HG03139 (cell line): Measurements from ENCODE around the gene ACTC1.

Experiments used
- ATAC-seq: cut with Tn5 transposase; IDR thresholded peaks from one replicate; pipeline ENCODE4 v1.9.1; 2021; ENCODE audit not compliant: unreplicated experiment

The ACTC1 gene

DNA sequence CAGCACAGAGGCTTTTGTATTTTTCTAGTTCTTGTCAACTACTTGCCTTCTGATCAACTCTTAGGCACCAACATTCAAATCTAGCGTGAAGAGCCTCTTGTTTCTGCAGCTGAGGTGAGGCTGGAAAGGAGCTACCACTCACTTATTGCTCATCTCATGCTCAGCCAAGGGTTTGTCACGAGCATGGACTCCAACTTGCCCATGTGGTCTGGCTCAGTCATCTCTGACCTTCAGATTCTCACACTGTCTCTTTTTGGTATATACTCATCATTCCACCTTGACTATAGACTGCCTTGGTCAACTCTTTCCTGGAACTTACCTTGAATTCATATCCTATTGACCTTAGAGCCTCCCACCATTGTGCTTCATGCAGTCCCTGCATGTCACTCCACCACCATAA, 35.4 kb downstream of the ACTC1 start:
- no peak for ATAC-seq

- ATAC-seq, result no peak
These were observed 36.0 kb downstream of the ACTC1 start for GRCh38 chr15:34759347-34759746.

- ATAC-seq, result no peak
These were observed 38.1 kb downstream of the ACTC1 start for GRCh38 chr15:34757262-34757661.

GRCh38 chr15:34755419-34755773, 40.0 kb downstream of the ACTC1 start:
- ATAC-seq, result no peak

DNA sequence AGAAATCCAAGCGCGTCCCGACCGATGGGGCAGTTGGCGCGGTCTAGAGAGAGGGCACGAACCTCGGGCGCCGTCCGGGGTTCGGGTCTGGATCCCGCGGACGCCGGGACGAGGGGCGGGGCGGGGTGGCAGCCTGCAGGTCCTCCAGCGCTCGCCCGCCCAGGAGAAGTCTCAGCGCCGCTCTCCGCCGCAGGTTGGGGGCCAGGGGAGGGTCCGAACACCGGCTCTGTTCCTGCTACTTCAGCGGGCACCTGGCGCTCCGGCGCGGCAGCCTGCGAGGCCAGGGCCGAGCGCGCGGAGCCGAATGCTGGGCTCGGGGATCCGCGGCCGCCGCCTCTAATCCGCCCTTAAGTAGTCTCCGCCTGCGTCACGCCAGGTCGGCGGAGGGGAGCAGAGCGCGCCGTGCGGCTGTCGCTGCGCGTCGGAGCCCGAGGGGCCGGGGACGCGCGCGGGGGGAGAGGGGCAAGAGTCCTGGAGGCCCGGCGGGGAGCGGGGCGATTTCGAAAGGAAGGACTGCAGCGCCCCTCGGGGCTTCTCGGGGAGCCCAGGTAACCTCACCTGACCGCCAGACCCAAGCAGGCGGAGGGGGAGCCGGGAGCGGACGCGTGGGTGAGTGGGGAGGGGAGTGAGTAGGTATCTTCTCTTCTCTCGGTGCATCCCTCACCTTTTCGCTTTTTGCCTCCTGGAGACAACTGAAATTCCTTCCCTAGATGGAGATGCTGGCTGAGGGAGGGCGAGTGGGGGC, 40.5 kb downstream of the ACTC1 start, which contains the start of gene GJD2:
GJD2 (minus strand) TSS at position 325 of the 745 bp plus-strand sequence. CDS start 510 bp downstream, outside the sequence.
- no peak for ATAC-seq

DNA sequence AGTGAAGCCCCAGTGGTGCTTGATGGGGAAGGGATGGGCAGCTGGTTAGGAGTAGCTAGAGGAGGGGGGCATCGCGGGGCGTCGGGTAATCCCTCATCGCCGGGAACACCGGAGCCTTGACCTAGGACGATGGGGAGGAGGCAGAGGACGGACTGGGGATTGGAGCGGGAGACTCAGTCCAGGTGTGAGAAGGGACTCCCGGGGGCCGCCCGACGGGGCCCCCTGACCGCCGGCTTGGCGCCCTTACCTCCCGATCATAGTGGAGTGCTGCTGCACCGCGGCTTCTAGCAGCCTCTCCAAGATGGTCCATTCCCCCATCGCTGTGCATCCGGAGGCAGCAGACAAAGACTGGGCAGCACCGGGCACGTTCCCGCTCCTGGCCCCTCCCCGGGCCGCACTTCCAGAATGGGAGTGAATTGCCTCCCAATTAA, 41.2 kb downstream of the ACTC1 start:
- ATAC-seq, result no peak

DNA sequence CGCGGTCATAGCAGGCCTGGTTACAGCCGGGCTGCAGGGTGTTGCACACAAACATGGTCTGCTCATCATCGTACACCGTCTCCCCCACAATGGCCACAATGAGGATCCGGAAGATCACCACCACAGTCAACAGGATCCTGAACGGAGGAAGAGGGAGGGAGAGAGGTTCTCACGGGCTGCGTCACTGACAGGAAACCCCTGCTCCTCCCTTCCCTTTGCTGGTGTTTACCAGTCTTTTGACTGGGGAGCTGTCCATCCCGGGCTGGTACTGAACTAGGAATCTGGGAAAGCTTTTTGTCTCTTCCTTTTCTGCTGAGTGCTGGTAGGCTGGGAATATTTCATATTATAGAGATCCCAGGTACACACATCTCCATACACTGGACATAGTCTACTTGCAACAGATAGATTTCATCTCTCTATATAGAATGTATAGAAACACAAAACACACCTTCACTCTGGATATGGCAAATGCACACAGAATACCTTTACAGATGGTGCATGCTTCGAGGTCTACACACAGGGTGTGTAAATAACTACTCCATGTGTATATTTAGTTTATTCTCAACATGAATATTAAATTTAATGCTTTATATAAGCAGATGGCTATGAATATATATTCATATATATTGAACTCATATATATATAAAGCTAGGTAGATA, 42.0 kb downstream of the ACTC1 start:
- no peak for ATAC-seq

DNA sequence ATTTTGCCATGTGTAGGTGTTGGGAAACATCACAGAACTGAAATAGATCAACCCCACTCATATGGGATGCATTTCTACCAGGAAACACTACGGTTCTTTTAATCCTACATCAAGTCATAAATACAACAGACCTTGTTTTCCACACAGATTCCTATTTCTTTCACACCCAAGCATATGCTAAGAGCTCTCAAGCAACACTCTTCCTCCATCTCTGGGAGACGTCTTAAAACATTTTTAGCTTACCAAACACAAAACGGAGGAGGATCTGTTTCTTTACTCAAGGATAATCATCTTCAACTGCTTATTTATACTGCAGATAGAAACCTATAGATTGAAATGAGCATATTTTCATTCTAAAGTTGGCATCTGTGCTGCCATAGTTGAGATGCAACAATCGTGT, 45.7 kb downstream of the ACTC1 start:
- ATAC-seq, result no peak
